Activated T-cell treated with anti-CD3 and anti-CD28 coated beads for 1 hour (primary cell): Measurements from ENCODE around the gene CARD19.
A peak's percentile ranks its signal among the peaks of the same experiment; 100 is the strongest.

ENCODE experiments used
- DNase-seq: peaks from one replicate; pipeline ENCODE4 v3.0.0-alpha.2; 2020; ENCODE audit warnings: low read depth

CARD19 gene, protein sequence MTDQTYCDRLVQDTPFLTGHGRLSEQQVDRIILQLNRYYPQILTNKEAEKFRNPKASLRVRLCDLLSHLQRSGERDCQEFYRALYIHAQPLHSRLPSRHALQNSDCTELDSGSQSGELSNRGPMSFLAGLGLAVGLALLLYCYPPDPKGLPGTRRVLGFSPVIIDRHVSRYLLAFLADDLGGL

DNA sequence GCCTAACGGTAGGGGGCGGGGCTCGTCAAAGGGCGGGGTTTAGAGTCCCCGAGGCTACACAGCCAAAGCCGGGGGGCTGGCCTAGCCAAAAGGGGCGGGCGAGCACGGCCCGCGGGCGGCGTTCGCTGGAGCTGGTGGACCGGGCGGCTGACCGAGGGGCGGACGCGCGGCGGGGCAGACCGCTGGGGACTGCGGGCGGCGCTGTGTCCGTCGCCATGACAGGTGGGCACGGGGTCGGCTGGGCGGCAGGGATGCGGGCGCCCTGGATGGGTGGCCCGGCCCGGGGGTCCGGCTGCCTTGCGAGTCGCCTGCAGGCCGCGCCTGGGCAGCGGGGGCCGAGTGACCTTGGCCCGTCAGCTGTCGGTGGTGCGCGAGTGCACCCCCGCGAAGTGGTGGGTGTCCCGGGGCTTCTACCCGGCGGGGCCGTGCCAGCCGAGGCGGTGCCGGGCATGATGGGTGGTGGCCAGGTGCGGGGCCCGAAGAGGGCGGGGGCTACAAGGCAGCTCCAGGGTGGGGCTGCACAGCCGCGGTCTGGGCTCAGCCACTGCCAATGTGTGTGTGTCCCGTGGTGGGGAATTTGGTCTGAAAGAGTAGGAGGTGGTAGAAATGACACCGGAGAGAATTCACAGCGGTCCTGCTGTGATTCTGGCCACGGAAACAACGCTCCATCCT lies at the start of gene CARD19:
Gene CARD19, plus strand, starts transcription at position 87 of the 672 bp plus-strand sequence. Its CDS starts 129 bp downstream, at position 216.
- DNase-seq, result peak; percentile 17

DNA sequence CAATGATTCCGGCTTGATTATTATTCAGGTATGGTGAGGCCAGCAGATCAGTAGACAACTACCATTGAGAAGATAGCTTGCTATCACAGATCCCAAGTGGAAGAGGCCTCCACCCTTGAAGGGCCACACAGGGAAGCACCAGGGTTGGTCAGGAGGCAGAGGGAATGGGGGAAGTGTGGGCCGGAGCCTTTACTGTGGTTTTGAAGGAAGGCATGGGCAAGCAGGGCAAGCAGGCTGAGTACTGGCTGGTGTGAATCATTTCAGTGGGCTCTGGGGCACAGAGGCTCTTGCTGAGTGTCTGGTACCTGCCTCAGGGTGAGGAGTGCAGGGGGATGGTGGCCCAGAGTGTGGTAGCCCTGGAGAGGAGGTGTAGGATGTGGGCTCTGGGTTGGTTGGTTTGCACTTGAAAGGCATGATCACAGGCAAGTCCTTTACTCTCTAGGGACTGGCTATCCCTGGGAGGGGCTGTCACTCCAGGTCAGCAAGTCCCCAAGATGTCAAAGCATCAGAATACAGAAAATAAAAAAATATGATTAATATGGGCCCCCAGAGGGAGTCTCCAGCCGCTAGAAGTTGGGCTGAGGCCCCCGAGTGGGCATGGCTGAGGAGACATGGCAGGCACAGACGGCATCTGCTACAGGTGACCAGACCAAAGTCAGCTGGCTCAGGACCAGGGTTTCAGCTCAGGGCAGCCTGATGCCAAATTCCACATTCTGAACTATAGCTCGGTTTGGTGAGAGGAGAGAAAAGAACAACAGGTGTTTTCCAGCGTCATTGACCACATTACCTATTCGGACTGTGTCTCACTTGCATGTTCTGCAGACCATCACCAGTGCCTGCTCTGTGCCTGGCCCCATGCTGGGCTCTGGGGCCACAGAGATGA lies 47.2 kb upstream of the CARD19 start:
- no peak for DNase-seq

DNA sequence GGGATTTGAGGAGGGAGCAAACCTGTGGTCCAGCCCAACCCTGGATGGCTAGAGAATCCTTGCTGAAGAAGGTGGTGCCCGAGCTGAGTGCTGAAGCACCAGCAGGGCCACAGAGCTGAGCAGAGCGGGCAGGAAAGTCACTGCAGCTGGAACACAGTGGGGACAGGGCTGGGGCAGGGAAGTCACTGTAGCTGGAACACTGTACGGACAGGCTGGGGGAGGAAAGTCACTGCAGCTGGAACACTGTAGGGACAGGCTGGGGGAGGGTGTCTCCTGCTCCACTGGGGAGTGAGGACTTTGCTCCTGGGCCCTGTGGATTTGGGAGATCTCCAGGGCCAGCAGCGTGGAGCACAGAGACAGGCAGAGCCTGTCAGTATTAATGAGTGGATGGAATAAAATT lies 46.5 kb upstream of the CARD19 start:
- DNase-seq, result no peak

DNA sequence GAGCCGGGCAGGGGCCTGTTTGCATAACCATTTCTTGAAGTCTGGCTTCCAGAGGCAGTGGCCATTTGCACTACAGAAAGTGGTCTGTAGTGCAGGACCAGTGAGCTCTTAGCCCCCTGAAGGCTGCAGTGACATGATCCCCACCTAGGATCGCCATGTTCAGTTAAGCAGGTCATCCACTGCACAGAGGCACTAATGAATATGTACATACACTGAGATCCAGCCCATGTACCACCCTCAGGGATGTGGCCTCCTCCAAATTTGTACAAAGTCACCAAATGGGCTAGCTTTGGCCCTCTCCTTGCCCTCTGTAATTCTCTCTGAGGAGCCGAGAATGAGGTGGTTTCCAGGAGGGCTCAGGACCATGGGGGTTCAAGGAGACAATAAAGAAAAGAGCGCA lies 45.8 kb upstream of the CARD19 start:
- no peak for DNase-seq

DNA sequence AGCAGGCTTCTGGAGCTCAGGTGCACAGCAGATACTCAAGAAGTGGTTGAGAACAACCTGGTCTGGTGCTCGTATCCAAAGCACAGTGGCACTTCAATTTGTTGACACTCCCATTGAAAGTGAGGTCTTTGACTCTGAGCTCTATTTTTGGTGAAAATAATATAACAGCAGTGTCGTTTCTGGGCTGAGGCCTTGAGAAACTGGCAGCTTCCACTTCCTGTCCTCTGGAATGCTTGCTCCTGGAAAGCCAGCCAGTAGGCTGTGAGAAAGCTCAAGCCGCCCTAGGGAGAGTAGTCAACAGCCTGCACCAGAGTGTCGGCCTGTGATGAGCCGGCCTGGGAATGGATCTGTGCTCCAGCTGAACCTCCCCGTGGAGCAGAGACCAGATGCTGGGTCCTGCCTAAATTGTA lies 44.3 kb upstream of the CARD19 start:
- DNase-seq, result no peak

DNA sequence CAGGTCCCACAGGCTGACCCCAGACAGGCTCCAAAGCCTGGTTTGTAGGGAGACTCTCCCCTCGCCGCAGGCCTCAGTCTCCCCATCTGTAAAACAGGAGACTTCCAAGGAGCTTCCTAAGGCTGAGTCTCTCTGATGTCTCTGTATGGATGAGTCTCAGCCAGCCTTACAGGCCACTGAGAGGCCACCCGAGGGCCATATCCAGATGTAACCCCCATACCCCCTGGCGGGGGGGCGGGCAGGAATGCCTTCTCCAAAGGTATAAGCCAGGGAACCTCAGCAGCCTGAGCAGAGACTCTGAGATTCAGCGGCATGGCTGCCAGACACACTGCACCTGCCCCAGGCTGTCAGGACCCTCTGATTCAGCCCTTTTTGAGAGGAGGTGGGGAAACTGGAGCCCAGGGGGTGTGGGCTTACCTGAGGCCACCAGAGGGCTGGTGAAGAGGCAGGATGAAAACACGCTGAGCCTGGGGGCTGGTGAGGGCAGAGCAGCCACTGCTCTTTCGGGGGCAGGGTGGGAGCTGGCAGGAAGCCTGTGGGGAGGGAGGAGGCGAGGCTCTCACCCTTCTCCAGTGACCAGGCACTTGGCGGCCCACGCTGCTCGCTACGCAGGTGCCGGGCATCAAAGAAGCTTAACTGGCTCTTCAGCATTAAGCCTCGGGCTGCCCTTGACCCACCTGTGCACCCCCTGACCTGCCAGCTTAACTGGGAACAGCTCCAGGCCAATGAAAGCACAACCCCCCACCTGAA lies 43.1 kb upstream of the CARD19 start:
- DNase-seq, result no peak

DNA sequence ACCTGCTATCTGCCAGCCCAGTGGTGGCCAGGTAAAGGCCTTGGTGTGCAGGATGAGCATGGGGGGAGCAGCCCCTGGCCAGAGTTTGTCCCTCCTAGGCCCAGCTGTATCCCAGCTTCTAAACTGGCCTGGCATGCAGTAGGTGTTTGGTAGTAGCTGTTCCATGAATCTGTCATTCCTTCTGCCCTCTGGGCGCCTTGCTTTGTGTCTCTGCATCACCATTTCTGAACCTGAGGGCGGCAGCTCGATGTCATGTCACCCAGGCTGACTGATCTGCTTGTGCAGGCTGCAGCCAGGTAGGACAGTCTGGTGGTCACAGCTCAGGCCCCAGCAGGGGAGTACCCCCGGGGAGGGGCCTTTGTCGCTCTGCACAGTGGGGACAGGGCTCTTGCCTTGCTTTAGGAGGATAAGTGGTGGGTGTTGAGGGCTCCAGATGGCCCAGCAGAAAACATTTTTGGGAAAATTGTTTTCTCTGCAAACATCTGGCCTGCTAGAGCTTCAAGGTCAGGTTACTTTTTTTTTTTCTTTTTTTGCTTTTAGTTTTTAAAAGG lies 42.2 kb upstream of the CARD19 start:
- DNase-seq, result no peak

DNA sequence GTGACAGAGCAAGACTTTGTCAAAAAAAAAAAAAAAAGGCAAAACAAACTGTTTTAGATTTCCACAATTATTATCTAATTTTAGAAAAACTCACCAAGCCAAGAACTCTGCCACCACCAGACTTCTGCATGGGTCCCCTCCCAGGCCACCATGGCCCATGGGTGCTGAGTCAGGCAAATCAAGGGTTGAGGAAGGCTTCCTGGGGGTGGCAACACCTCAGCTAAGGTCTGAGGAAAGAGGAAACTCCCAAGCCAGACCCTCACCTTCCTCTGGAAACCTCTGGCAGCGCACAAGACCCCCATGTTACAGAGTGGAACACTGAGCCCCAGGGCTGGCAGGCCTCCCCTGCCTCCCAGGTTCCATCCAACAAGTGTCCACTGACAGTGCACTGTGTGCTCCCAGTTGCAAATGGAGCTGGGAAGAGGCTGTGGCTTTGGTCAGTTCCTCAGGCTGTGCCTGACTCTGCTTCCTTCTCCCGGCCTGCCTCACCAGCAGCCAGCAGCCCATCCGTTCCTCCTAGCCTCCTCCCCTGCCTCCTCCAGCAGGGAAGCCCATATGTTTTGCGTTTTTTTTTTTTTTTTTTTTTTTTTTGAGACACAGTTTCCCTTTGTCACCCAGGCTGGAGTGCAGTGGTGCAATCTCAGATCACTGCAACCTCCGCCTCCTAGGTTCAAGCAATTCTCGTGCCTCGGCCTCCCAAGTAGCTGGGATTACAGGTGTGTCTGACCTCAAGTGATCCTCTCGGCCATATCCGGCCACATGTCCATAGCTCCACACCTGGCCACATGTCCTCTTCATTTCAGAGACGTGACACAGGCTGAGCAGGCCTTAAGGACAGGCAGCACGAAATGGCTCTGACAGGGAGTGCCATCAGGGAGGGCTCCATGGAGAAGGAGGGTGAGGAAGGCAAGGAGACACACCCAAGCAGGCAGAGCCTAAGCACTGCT lies 41.0 kb upstream of the CARD19 start:
- no peak for DNase-seq

DNA sequence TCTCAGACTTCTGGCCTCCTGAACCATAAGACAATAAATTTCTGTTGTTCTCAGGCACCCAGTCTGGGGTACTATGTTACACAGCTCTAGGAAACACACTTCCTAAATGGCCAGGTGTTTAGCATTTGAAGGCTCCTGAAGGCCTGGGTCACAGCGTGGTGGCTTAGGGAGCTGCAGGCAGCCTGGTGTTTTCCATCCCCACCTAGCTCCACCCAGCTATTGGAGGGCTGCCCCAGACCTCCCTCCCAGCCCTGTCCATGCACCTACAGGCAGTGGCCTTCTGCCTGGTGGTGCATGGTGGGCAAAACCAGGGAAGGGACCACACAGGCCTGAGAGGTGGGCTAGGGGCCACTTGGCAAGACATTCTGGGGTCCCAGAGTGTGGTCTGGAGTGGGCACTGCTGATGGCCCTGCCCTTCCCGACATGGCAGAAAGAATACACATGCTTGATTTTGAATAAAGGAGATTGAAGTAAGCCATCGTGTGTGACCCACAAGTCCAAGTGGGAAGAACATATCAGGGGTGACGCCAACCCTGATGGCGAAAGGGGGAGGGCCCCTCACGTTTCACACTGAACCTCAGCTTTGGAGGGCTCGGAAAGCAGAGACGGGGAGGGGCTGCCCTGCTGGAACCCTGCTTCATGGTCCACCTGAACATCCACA lies 38.8 kb upstream of the CARD19 start:
- no peak for DNase-seq

DNA sequence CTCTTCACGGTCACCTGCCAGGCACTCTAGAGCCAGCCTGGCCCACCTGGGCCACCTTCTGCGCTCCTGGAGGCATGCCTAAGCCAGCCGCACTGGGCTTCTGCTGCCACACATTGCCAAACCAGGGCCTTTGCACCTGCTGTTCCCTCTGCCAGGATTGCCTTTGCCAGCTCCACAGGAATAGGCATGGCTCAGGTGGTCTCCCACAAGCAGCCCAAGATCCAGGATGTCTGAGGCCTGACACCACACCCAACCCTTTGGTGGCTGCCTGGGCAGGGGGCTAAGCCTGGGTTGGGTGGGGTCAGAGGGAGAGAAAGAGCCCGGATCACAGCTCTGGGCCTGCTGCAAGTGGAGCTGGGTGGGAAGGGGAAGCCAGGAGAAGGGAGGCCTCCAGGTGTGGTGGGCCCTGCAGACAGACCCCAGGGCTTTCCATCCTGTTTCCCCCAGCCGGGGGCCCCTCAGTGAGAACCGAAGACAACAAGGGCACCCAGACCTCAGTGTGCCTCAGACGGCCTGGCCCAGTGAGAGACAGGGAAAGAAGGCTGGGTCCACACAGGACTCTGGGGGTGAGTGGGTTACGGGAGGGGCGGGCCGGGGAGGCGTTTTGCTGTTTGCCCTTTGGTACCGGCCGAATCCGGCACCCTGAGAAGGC lies 38.2 kb upstream of the CARD19 start:
- no peak for DNase-seq

DNA sequence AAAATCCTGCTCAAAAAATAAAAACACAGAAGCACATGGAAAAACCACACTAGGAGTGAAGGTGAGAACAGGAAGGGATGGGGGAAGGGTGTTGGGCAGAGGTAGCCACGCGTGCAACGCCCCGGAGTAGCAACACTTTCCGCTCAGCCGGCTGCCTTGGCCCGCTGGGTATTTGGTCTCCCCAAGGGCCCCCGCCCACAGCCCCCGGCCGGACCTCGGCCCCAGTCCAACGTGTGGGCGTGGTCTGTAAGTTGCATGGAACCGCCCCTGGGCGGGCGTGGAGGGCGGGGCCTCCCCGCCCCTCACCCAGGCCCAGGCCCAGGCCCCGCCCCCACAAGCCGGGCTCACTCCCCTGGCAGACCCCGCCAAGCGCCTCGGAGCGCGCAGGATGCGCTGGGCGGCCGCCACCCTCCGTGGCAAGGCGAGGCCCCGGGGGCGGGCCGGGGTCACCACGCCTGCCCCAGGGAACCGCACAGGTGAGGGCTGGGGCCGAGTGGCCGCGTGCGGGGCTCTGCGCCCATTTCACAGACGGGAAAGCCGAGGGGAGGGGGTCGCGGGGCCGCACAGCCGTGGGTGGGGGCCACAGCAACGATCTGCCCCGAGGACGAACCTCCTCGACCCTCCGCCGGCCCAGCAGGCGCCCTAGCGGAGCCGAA lies 37.5 kb upstream of the CARD19 start, which contains the start of gene SUSD3:
Gene SUSD3, plus strand, starts transcription at position 347 of the 656 bp plus-strand sequence. Its CDS starts 42 bp downstream, at position 389.
- DNase-seq, result peak; percentile 52

DNA sequence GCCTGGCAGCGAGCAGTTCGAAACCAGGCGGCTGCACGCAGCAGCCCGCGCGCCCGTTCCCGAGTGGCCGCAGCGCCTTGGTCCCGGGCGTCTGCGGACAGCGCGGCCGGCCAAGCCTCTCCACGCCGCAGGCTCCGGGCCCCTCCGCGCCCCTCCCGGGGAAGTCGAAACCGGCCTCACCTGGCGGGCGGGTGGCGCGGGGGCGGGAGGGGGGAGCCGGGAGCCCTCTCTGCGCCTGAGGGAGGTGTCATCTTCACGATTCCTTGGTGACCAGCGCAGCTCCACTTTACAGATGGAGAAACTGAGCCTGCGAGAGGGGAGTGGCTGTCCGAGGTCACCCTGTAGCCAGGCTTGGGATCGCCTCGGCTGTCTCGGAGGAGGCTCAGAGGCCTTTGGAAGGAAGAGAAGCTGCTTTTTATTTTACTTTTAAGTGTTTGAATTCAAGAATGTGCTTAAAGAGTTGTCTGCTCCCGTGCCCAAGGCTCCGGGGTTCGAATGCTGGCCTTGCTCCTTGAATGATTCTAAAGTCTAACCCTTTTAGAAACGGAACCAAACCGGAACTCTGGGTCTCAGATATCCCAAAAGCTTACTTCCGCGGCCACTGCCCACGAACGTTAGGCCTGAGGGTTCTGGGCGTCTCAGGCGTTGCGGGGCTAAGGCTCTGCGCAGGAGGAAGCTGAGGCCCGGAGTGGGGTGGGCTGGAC lies 36.9 kb upstream of the CARD19 start:
- no peak for DNase-seq

DNA sequence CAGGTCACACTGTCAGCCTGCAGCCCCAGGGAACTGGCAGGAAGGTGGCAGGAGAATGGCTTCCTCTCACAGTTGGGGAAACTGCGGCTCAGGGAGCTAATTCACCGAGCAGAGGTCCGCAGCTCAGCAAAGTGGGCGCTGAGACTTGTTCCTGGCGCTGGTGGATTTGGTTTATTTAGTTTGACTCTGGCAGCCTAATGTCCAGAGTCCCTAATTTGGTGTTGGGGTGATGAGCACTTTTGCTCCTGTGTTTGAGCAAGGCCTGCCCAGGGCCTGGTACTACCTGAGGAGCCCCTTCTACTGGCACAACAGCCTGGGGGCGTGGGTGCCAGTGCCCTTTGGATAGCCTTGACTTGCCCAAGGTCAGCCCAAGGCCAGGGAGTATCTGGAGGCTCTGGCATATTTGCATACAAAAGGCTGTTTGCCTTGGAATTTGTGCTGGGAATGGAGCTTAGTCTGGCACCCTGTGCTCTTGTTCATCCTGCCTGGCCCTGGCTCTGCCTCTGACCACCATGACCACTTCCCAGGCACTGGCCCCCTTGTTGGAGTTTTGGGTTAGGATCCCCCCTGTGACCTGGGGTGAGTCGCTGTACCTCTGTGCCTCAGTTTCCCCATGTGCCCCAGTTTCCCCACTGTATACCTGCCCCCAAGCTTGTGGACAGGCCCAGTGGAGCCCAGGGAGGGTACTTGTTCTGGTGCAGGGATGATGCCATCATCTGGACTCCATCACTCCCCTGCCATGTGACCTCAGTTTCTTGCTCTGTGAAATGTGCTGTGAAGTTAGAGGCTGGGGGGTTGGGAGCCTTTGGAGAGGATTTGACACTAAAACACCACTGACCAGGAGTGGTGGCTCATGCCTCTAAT lies 36.1 kb upstream of the CARD19 start:
- no peak for DNase-seq

DNA sequence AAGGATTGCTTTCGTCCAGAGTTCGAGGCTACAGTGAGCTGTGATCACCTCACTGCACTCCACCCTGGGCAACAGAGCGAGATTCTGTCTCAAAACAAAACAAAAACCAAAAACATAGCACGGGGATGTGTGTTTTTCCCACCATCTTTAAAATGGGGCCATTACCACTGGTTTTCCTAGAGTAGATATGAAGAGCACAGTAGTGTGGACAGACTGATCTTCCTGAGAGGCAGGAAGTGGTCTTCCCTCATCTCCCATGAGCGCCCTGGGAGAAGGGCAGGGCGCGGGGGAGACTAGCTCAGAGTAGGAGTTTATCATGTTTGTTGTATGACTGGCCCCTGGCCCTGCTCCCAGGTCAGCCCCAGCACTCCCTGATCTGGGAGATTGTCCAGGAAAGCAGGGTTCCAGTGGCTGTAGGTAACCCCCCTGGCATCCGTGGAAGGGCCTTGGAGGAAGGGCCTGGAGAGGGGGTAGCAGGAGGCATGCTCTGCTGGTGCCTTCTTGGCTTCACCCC lies 35.2 kb upstream of the CARD19 start:
- no peak for DNase-seq

DNA sequence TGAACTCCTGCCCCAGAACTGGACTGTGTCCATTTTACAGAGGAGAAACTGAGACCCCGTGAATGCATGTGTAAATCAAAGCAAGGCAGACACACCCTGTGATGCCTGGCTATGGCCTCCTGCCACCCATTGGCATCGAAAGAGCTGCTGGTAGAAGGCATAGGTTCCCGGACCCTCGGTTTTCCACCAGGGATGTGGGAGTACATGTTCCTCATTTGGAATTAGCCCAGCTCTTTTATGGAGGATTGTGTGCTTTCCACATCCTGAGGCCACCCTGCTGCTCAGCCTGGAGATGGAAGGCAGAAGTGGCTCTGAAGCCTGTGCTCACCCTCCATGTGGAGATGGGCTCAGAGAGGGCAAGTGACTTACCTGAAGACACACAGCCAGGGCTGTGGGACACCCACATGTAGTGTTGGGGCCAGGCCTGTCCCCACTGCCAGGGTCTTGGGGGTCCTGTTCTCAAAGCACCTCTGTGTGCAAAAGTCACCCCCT lies 34.7 kb upstream of the CARD19 start:
- DNase-seq, result no peak

DNA sequence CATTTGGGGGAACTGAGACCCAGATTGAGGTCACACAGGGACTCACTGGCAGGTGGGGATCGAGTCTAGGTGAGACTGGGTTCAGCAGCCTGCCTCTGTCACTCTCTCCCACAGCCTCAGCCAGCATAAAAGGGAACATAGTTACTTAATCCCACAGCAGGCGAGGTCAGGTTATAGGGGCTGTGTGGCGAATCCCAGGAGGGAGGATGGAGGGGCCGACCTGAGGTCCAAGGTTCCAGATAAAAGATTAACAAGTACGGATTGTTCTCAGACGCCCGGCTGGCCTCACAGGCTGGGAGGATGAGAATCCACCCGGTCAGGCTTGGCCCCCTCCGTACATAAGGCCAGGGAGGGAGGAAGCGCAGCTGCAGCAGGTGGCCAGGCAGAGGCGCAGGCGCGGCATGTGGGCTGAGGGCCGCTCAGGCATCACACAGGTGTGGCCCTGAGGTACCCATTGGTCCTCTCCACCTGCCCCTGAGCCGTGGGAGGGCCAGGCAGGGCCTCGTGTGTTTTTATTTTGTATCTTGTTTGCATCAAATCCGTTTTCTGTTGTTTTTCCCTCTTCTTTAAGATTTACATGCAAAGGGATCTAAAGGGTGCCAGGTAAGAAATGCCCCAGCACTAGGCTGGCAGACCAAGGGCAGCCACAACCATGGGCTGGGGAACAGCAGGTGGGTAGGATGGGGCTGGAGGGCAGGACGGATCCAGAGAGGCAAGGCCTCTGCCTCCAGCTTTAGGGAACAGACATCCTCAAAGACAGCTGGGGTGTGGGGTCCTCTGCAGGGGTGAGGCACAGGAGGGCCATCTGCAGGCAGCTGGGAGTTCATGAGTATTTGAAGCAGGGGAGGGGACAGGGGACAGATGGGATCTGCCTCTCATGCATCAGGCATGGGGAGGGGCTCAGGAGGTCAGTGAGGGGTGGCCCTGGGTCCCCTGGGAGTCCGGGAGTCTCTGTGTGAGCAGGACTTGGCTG lies 33.9 kb upstream of the CARD19 start:
- DNase-seq, result no peak
